Measurements from ENCODE around the gene EXOC1. TPM values are rescaled to one million over a fixed set of nuclear protein-coding genes. Genes with fewer than 3 reads are reported as not detected.

EXOC1 gene
- total and polyA plus RNA-seq, 9 of the 15 experiments (the other 6 are each of a cell fraction or from before 2014, with no cell fraction given) = 16.0 to 45.5 (median 26.2) TPM

GRCh38 chr4:55834086-55834795 is 19.2 kb upstream of the EXOC1 start:
- Histone ChIP-seq H3K4me3 (no peak overlapping the region), H3K4me1 (replicated peaks in 1 of 2; ENCODE audit: control insufficient read depth in 2 of 2, insufficient read depth in 2 of 2, low read length in 2 of 2) (no peaks in the 10 kb centered on the region), H3K9ac (ENCODE audit: insufficient read depth in 1 of 2, low read depth in 2 of 2, low read length in 2 of 2) (no peak overlapping the region), H4K20me1 (replicated peaks; ENCODE audit: control insufficient read depth, insufficient read depth, low read length) (no peaks in the 10 kb centered on the region), H3K9me3 (replicated peaks; ENCODE audit: control insufficient read depth, insufficient read depth, low read depth, low read length) (no peaks in the 10 kb centered on the region; the same call in 1 of the 2 replicates), H3K4me2 (ENCODE audit: insufficient read depth, low read length) (no peak overlapping the region), H3K9me1 (ENCODE audit: control insufficient read depth, insufficient read depth, low read length) (no peaks in the 10 kb centered on the region), H3K27me3 (ENCODE audit: control insufficient read depth in 2 of 2, insufficient read depth in 2 of 2, low read length in 2 of 2) (no peaks in the 10 kb centered on the region), H2AFZ (ENCODE audit: low read depth, low read length) (no peak overlapping the region), H3K79me2 (ENCODE audit: control insufficient read depth, insufficient read depth, low read length) (no peaks in the 10 kb centered on the region), H3K27ac (ENCODE audit: extremely low read depth, low read depth, low read length) (no peak overlapping the region), H3K36me3 (ENCODE audit: control insufficient read depth, insufficient read depth, low read length) (no peaks in the 10 kb centered on the region)
- DNase-seq (ENCODE audit: extremely low read depth in 1 of 4, low spot score in 3 of 4) (no peak), ATAC-seq (peak; percentile 44; the same call in 2 of the 3 replicates), FAIRE-seq (peak; percentile 35)
- in situ Hi-C loops (cut with MboI) (no loop called here), intact Hi-C loops (cut with micrococcal nuclease) (no loop called here)
- BruUV-seq (replicated peaks) = no TSS peak
- POLR2A ChIA-PET = interaction anchor here (0.9 kb wide), 1 partner anchor 198 kb away, joined by 3 read pairs; the partner anchor contains the start of gene NMU
- WGBS (ENCODE audit: insufficient coverage, low coverage, missing lambda C conversion rate) = 86% methylated on average over 2 of the region's 3 CpGs
- CTCF ChIA-PET (ENCODE audit: low intra/inter-chr PET ratio) = no interaction called here
- TF ChIP-seq BRF1 (IDR thresholded peaks at IDR 0.05; ENCODE audit: borderline replicate concordance, extremely low read depth, insufficient read length) (no peak), CEBPG (CRISPR knock-in tag; IDR thresholded peaks at IDR 0.05) (no peak), CEBPG (tag; conservative IDR thresholded peaks at IDR 0.05 in 1 of 2, IDR thresholded peaks at IDR 0.05 in 1 of 2) (peak; percentile 31 to 33; a peak in 1 of 4 replicates), SMARCE1 (IDR thresholded peaks at IDR 0.05) (peak; percentile 27; the same call in 1 of the 2 replicates), SPI1 (IDR thresholded peaks at IDR 0.05; ENCODE audit: borderline replicate concordance, low read depth, low read length) (no peak), ZNF253 (CRISPR knock-in tag; conservative IDR thresholded peaks at IDR 0.05) (no peak), ZFP30 (CRISPR knock-in tag; IDR thresholded peaks at IDR 0.05; ENCODE audit: borderline replicate concordance) (no peak), GMEB1 (CRISPR knock-in tag; IDR thresholded peaks at IDR 0.05) (no peak), MAFF (IDR thresholded peaks at IDR 0.05; ENCODE audit: low read length) (peak; percentile 63; the same call in 1 of the 2 replicates), POLR2AphosphoS2 (IDR thresholded peaks at IDR 0.05; ENCODE audit: low read length) (no peak), ZNF316 (IDR thresholded peaks at IDR 0.05) (peak; percentile 85), DPF2 (IDR thresholded peaks at IDR 0.05) (peak; percentile 33; the same call in 1 of the 2 replicates), TCF3 (CRISPR knock-in tag; IDR thresholded peaks at IDR 0.05) (no peak), IRF2 (CRISPR knock-in tag; IDR thresholded peaks at IDR 0.05) (no peak), CBX8 (IDR thresholded peaks at IDR 0.05; ENCODE audit: borderline replicate concordance, extremely low read depth, low read depth, low read length, poor library complexity, severe bottlenecking) (no peak), MTA2 (IDR thresholded peaks at IDR 0.05; ENCODE audit: low read depth) (no peak)
- TF ChIP-seq, protein P1, sequence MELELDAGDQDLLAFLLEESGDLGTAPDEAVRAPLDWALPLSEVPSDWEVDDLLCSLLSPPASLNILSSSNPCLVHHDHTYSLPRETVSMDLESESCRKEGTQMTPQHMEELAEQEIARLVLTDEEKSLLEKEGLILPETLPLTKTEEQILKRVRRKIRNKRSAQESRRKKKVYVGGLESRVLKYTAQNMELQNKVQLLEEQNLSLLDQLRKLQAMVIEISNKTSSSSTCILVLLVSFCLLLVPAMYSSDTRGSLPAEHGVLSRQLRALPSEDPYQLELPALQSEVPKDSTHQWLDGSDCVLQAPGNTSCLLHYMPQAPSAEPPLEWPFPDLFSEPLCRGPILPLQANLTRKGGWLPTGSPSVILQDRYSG (tag; conservative IDR thresholded peaks at IDR 0.05; ENCODE audit: low read depth) = no peak
- TF ChIP-seq, protein P2, sequence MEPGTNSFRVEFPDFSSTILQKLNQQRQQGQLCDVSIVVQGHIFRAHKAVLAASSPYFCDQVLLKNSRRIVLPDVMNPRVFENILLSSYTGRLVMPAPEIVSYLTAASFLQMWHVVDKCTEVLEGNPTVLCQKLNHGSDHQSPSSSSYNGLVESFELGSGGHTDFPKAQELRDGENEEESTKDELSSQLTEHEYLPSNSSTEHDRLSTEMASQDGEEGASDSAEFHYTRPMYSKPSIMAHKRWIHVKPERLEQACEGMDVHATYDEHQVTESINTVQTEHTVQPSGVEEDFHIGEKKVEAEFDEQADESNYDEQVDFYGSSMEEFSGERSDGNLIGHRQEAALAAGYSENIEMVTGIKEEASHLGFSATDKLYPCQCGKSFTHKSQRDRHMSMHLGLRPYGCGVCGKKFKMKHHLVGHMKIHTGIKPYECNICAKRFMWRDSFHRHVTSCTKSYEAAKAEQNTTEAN (CRISPR knock-in tag; IDR thresholded peaks at IDR 0.05) = no peak
- TF ChIP-seq, protein P3, sequence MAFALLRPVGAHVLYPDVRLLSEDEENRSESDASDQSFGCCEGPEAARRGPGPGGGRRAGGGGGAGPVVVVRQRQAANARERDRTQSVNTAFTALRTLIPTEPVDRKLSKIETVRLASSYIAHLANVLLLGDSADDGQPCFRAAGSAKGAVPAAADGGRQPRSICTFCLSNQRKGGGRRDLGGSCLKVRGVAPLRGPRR (CRISPR knock-in tag; IDR thresholded peaks at IDR 0.05) = no peak

Measured in K562 (cell line).